ENCODE data around the gene KCTD4. TPM values are rescaled to one million over a fixed set of nuclear protein-coding genes. Genes with fewer than 3 reads are reported as not detected.

KCTD4 gene
- total and polyA plus RNA-seq, 9 donors, result not detected

- no peaks in the 10 kb centered on the region for H3K9me3 ChIP-seq
- H3K4me3 ChIP-seq, result no peak overlapping the region
- H3K27ac ChIP-seq, result no peak overlapping the region
- intact Hi-C loops (cut with DNase I), result no loop called here
- H3K27me3 ChIP-seq, result no peaks in the 10 kb centered on the region
- DNase-seq, result no peak
- no peak for TF ChIP-seq CTCF (IDR thresholded peaks at IDR 0.05)
- TF ChIP-seq EP300 (IDR thresholded peaks at IDR 0.05), result no peak
- no peak for TF ChIP-seq POLR2A (IDR thresholded peaks at IDR 0.05)
- WGBS, 3 donors, result 83 to 91% (median 91%) methylated on average over 4 of the region's 4 CpGs
- no peaks in the 10 kb centered on the region for H3K4me1 ChIP-seq (ENCODE audit: insufficient read depth)
- H3K36me3 ChIP-seq, result no peaks in the 10 kb centered on the region
Observed at GRCh38 chr13:45219938-45220375, 19.1 kb upstream of the KCTD4 start.

- Histone ChIP-seq H3K4me1 (ENCODE audit: insufficient read depth) (no peaks in the 10 kb centered on the region), H3K27me3 (no peaks in the 10 kb centered on the region), H3K27ac (no peak overlapping the region), H3K36me3 (no peaks in the 10 kb centered on the region), H3K9me3 (no peaks in the 10 kb centered on the region), H3K4me3 (no peak overlapping the region)
- no peak for DNase-seq
- intact Hi-C loops (cut with DNase I), result no loop called here
- WGBS, 3 donors, result 41 to 58% (median 46%) methylated on average over 5 of the region's 5 CpGs
- no peak for TF ChIP-seq CTCF (IDR thresholded peaks at IDR 0.05)
- TF ChIP-seq POLR2A (IDR thresholded peaks at IDR 0.05), result no peak
- TF ChIP-seq EP300 (IDR thresholded peaks at IDR 0.05), result no peak
Observed at GRCh38 chr13:45219123-45219891, 18.5 kb upstream of the KCTD4 start.

- Histone ChIP-seq H3K4me1 (ENCODE audit: insufficient read depth) (no peaks in the 10 kb centered on the region), H3K27me3 (no peaks in the 10 kb centered on the region), H3K9me3 (no peaks in the 10 kb centered on the region), H3K27ac (no peak overlapping the region), H3K4me3 (no peak overlapping the region), H3K36me3 (no peaks in the 10 kb centered on the region)
- 90 to 100% (median 90%) methylated on average over 1 of the region's 1 CpG for WGBS, 3 donors
- no peak for DNase-seq
- TF ChIP-seq POLR2A (IDR thresholded peaks at IDR 0.05) (no peak), CTCF (IDR thresholded peaks at IDR 0.05) (no peak), EP300 (IDR thresholded peaks at IDR 0.05) (no peak)
- intact Hi-C loops (cut with DNase I), result no loop called here
Observed at GRCh38 chr13:45218689-45219088, 17.8 kb upstream of the KCTD4 start.

GRCh38 chr13:45216193-45216592 is 15.3 kb upstream of the KCTD4 start:
- Histone ChIP-seq H3K4me3 (no peak overlapping the region), H3K36me3 (no peaks in the 10 kb centered on the region), H3K4me1 (ENCODE audit: insufficient read depth) (no peaks in the 10 kb centered on the region), H3K9me3 (no peaks in the 10 kb centered on the region), H3K27ac (no peak overlapping the region), H3K27me3 (no peaks in the 10 kb centered on the region)
- no peak for DNase-seq
- intact Hi-C loops (cut with DNase I), result no loop called here
- no peak for TF ChIP-seq CTCF (IDR thresholded peaks at IDR 0.05)
- TF ChIP-seq POLR2A (IDR thresholded peaks at IDR 0.05), result no peak
- TF ChIP-seq EP300 (IDR thresholded peaks at IDR 0.05), result no peak
- 89 to 94% (median 92%) methylated on average over 4 of the region's 4 CpGs for WGBS, 3 donors
